HL-60/S4 (cell line): ENCODE measurements around the gene NISCH.

Source experiments
- in situ Hi-C: fragments of 300-500 bp; cut with MboI; formaldehyde crosslinking; loops from 2 replicates; pipeline ENCODE4 v1.14.3; 2022; ENCODE audit warnings: low sequenced_read_pairs

The NISCH gene

GRCh38 chr3:52470920-52471319 is 15.5 kb downstream of the NISCH start:
- in situ Hi-C loops = loop anchor here (10.0 kb wide), 1 partner anchor 214 kb away; the partner anchor contains the start of genes GNL3 and PBRM1

- in situ Hi-C loops = loop anchor here (10.0 kb wide), 1 partner anchor 213 kb away; the partner anchor contains the start of genes GNL3 and PBRM1
Observed at GRCh38 chr3:52471371-52472238, 16.2 kb downstream of the NISCH start.

- in situ Hi-C loops = loop anchor here (10.0 kb wide), 1 partner anchor 212 kb away; the partner anchor contains the start of genes GNL3 and PBRM1
Observed at GRCh38 chr3:52472239-52473000, 17.0 kb downstream of the NISCH start.

GRCh38 chr3:52473026-52473425 is 17.6 kb downstream of the NISCH start:
- in situ Hi-C loops = loop anchor here (10.0 kb wide), 1 partner anchor 212 kb away; the partner anchor contains the start of genes GNL3 and PBRM1

- in situ Hi-C loops = loop anchor here (10.0 kb wide), 1 partner anchor 208 kb away; the partner anchor contains the start of genes GNL3 and PBRM1
Observed at GRCh38 chr3:52477076-52477795, 21.8 kb downstream of the NISCH start.

GRCh38 chr3:52477796-52478095 is 22.3 kb downstream of the NISCH start:
- in situ Hi-C loops = loop anchor here (10.0 kb wide), 1 partner anchor 207 kb away; the partner anchor contains the start of genes GNL3 and PBRM1

GRCh38 chr3:52479037-52479876 is 23.9 kb downstream of the NISCH start:
- in situ Hi-C loops = loop anchor here (10.0 kb wide), 1 partner anchor 206 kb away; the partner anchor contains the start of genes GNL3 and PBRM1

GRCh38 chr3:52479877-52480575 is 24.6 kb downstream of the NISCH start:
- in situ Hi-C loops = loop anchor here (10.0 kb wide), 1 partner anchor 205 kb away; the partner anchor contains the start of genes GNL3 and PBRM1

- in situ Hi-C loops = no loop called here
Observed at GRCh38 chr3:52480768-52481715, 25.6 kb downstream of the NISCH start.

GRCh38 chr3:52481819-52482521 is 26.6 kb downstream of the NISCH start:
- in situ Hi-C loops = no loop called here

- in situ Hi-C loops = no loop called here
Observed at GRCh38 chr3:52483081-52483480, 27.7 kb downstream of the NISCH start.

GRCh38 chr3:52483577-52484381 is 28.4 kb downstream of the NISCH start:
- in situ Hi-C loops = no loop called here

- in situ Hi-C loops = no loop called here
Observed at GRCh38 chr3:52484680-52485461, 29.5 kb downstream of the NISCH start.

GRCh38 chr3:52487050-52487787 is 31.8 kb downstream of the NISCH start:
- in situ Hi-C loops = no loop called here
